Spleen (tissue), 13 donors: ENCODE measurements around the gene GRAP2. TPM values are rescaled to one million over a fixed set of nuclear protein-coding genes. Genes with fewer than 3 reads are reported as not detected.

Source experiments
- DNase-seq: peaks from one replicate; pipeline ENCODE4 v3.0.0-alpha.2; 2020
- H3K27ac ChIP-seq, 8 donors: fragments of 200-600 bp; sonication (generic) in 7 of 8; 1 replicate in 4 of 8; 2 replicates in 4 of 8; pipeline versions ENCODE4 v1.5.0 to v1.8.0; 2016 to 2021; ENCODE audit warnings: inconsistent platforms in 4 of 8, mild to moderate bottlenecking in 4 of 8, moderate library complexity in 1 of 8
- H3K27me3 ChIP-seq, 7 donors: fragments of 200-600 bp; sonication (generic) in 6 of 7; replicated peaks in 1 of 7; 1 replicate in 4 of 7; 2 replicates in 3 of 7; pipeline versions ENCODE4 v1.5.0 to v1.8.0; 2016 to 2021; ENCODE audit warnings: inconsistent platforms in 3 of 7, mild to moderate bottlenecking in 1 of 7
- H3K36me3 ChIP-seq, 6 donors: fragments of 200-600 bp; sonication (generic) in 5 of 6; 1 replicate in 4 of 6; 2 replicates in 2 of 6; pipeline versions ENCODE4 v1.5.0 to v1.8.0; 2016 to 2021; ENCODE audit warnings: inconsistent platforms in 2 of 6
- H3K4me1 ChIP-seq, 6 donors: fragments of 200-600 bp; sonication (generic) in 5 of 6; 1 replicate in 3 of 6; 2 replicates in 3 of 6; pipeline versions ENCODE4 v1.5.0 to v1.8.0; 2016 to 2021; ENCODE audit warnings: inconsistent platforms in 3 of 6
- H3K4me3 ChIP-seq, 8 donors: fragments of 200-600 bp; sonication (generic) in 7 of 8; 1 replicate in 4 of 8; 2 replicates in 4 of 8; pipeline versions ENCODE4 v1.5.0 to v1.8.0; 2016 to 2021; ENCODE audit warnings: inconsistent platforms in 4 of 8, mild to moderate bottlenecking in 4 of 8, moderate library complexity in 2 of 8
- H3K9me3 ChIP-seq, 8 donors: fragments of 200-600 bp; sonication (generic) in 7 of 8; 1 replicate in 4 of 8; 2 replicates in 4 of 8; pipeline versions ENCODE4 v1.5.0 to v1.8.0; 2016 to 2021; ENCODE audit warnings: inconsistent platforms in 4 of 8
- POLR2A ChIP-seq, 3 donors: fragments of 450-650 bp; IDR thresholded peaks; one replicate each; pipeline ENCODE4 v1.5.1; 2017; ENCODE audit warnings: antibody characterized with exemption in 3 of 3, mild to moderate bottlenecking in 1 of 3
- POLR2AphosphoS5 ChIP-seq, 3 donors: sonication (generic); formaldehyde crosslinking; IDR thresholded peaks; one replicate each; pipeline ENCODE4 v1.5.1; 2017; ENCODE audit warnings: antibody characterized with exemption in 3 of 3
- WGBS, 5 donors: extraction: QIAGEN DNeasy Blood & Tissue Kit in 3 of 5; methylation state at CpG; one replicate each; pipeline versions ENCODE4 v1.1.5 to v1.1.7; 2013 to 2018; 5-methylcytosine and 5-hydroxymethylcytosine counted together
- intact Hi-C: fragments of 100-400 bp; cut with DNase I; formaldehyde crosslinking; loops from one replicate; pipeline ENCODE4 v1.15.0; 2023; ENCODE audit warnings: low total_unique reads
- long read RNA-seq, 2 donors: transcript quantifications; one replicate each; lab custom pipeline, GENCODE V29; 2026
- polyA plus RNA-seq, 3 donors: library from polyadenylated mRNA; stranded (reverse); fragments of 200-250 nt; gene quantifications; one replicate each; pipeline ENCODE4 v1.2.1, GENCODE V29; 2013
- total RNA-seq, 7 donors: library from RNA; depleted of rRNA in 3 of 7; stranded (reverse); fragments of >200 nt in 3 of 7; fragmentation: NEBNext Ultra II Directional in 4 of 7; extraction: Animal tissue kit (Norgen Biotek cat#: 25700) in 4 of 7; gene quantifications; one replicate each; pipeline versions ENCODE4 v1.1.0 to v1.2.1, GENCODE V29; 2016 to 2021
- TF ChIP-seq, protein P1 (sequence below), 11 experiments: fragments of 200-600 bp in 7 of 11; fragments of 450-650 bp in 4 of 11; sonication (generic) in 4 of 11; IDR thresholded peaks in 8 of 11; conservative IDR thresholded peaks in 3 of 11; 1 replicate in 7 of 11; 2 replicates in 4 of 11; pipeline versions ENCODE4 v1.4.0 to v1.8.0; 2016 to 2021; ENCODE audit warnings: antibody characterized with exemption in 11 of 11, inconsistent platforms in 4 of 11, mild to moderate bottlenecking in 1 of 11
- donor health status: healthy with polysubstance abuse.
- donor health status: DM: no; HTN: no; CAD: no; lungs with moderate emphysema.
- donor health status: DM: no; HTN: no; CAD: no.
- donor health status: Bipolar disorder and iron deficiency.
- donor health status: healthy.
- donor health status: DM: no; HTN: no; CAD: no.
- donor health status: DM: yes; HTN: yes; CAD: no.

The GRAP2 gene
- total RNA-seq, result 10 to 100 TPM; 24.3 to 40.3 (median 33.2) TPM
- polyA plus RNA-seq, result 1 to 10 TPM; 3.1 to 8.7 (median 7.6) TPM
- long read RNA-seq, donor 1, partial matches to known transcripts, result 7 of 9 reads
- long read RNA-seq, donor 1, other reads (novel, unspliced or antisense), result 0 of 9 reads
- long read RNA-seq, donor 2, partial matches to known transcripts, result 0 of 3 reads
- long read RNA-seq, donor 2, other reads (novel, unspliced or antisense), result 0 of 3 reads

DNA sequence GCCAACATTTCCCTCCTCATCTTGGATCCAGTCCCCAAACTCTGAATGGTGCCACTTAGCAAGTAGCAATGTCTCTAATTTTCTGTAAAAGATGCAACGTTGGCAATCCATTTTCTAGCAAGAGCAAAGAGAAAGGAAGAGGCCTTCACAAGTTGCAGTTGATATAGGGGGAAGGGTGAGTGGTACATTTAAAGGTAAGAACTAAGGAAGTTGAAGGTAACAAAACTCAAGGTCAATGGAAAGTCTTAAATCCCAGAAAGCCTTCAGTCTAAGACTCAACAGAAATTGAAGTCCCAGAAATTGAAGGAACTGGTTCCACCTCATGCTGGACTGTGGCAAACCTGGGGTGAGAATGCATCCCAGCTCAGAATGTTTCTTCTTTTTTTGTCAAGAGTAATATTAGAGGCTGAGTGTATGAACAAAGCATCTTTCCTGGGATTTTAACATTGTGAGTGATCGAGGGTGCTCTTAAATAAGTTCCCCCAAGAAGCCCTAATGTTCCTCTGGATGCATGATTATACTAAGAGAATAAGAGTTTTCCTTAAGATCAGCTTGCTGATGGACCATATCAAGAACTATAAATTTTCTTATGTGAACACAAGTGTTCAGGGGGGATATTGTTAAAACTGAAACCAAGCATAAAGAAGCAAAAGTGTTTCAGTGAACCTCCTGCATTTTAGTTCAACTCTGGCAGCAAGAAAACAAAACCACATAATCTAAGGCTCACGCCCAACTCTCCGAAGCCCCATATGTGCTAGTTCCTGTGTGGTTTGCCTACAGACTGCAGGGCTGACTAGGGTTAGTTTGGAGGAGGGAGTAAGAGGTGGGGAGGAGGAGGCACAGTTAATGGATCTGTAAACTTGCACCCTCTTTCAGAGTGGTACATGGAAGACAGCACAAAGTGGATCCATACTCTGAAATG lies at the start of gene GRAP2:
TSS of gene GRAP2 (plus strand) at position 779 of the 922 bp plus-strand sequence. CDS start 46,023 bp downstream, outside the sequence.
- peaks cover 25 to 58% (median 34%) of the 10 kb centered on the region in 6 donors for H3K4me1 ChIP-seq
- 25 to 47% (median 26%) methylated on average over 4 of the region's 4 CpGs for WGBS, 5 donors
- intact Hi-C loops, result no loop called here
- H3K9me3 ChIP-seq, result no peaks in the 10 kb centered on the region
- H3K4me3 ChIP-seq, result peak within 1 kb of the TSS; percentile 26 to 63 (median 37)
- H3K27me3 ChIP-seq, result no peaks in the 10 kb centered on the region
- TF ChIP-seq POLR2AphosphoS5 (IDR thresholded peaks at IDR 0.05) (peak in 1 of 3 donors; percentile 93), POLR2A (IDR thresholded peaks at IDR 0.05) (peak in 1 of 3 donors; percentile 47)
- TF ChIP-seq, protein P1, sequence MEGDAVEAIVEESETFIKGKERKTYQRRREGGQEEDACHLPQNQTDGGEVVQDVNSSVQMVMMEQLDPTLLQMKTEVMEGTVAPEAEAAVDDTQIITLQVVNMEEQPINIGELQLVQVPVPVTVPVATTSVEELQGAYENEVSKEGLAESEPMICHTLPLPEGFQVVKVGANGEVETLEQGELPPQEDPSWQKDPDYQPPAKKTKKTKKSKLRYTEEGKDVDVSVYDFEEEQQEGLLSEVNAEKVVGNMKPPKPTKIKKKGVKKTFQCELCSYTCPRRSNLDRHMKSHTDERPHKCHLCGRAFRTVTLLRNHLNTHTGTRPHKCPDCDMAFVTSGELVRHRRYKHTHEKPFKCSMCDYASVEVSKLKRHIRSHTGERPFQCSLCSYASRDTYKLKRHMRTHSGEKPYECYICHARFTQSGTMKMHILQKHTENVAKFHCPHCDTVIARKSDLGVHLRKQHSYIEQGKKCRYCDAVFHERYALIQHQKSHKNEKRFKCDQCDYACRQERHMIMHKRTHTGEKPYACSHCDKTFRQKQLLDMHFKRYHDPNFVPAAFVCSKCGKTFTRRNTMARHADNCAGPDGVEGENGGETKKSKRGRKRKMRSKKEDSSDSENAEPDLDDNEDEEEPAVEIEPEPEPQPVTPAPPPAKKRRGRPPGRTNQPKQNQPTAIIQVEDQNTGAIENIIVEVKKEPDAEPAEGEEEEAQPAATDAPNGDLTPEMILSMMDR (IDR thresholded peaks at IDR 0.05 in 8 of 11, conservative IDR thresholded peaks at IDR 0.05 in 3 of 11), result peak in 1 of 11 experiments; percentile 5
- peak within 1 kb of the TSS; percentile 58 to 84 (median 78) for H3K27ac ChIP-seq
- DNase-seq, result no peak
- no peaks in the 10 kb centered on the region for H3K36me3 ChIP-seq

GRCh38 chr22:39851606-39852315 lies 49.1 kb upstream of the GRAP2 start:
- Histone ChIP-seq H3K27ac (peak overlapping the region in 5 of 8 donors; percentile 15 to 64 (median 53)), H3K4me3 (no peak overlapping the region), H3K36me3 (no peaks in the 10 kb centered on the region), H3K4me1 (peaks cover 0 to 23% (median 6%) of the 10 kb centered on the region in 6 donors), H3K27me3 (no peaks in the 10 kb centered on the region), H3K9me3 (no peaks in the 10 kb centered on the region)
- intact Hi-C loops, result no loop called here
- no peak for DNase-seq
- TF ChIP-seq, protein P1 (IDR thresholded peaks at IDR 0.05 in 8 of 11, conservative IDR thresholded peaks at IDR 0.05 in 3 of 11), result no peak
- no peak for TF ChIP-seq POLR2A (IDR thresholded peaks at IDR 0.05)
- no peak for TF ChIP-seq POLR2AphosphoS5 (IDR thresholded peaks at IDR 0.05)
- WGBS, 5 donors, result 55 to 89% (median 69%) methylated on average over 4 of the region's 4 CpGs

- H3K36me3 ChIP-seq, result no peaks in the 10 kb centered on the region
- peak overlapping the region in 4 of 8 donors; percentile 15 to 64 (median 54) for H3K27ac ChIP-seq
- H3K9me3 ChIP-seq, result no peaks in the 10 kb centered on the region
- no peak for TF ChIP-seq POLR2A (IDR thresholded peaks at IDR 0.05)
- TF ChIP-seq, protein P1 (IDR thresholded peaks at IDR 0.05 in 8 of 11, conservative IDR thresholded peaks at IDR 0.05 in 3 of 11), result no peak
- no peak for TF ChIP-seq POLR2AphosphoS5 (IDR thresholded peaks at IDR 0.05)
- no peak overlapping the region for H3K4me3 ChIP-seq
- no peak for DNase-seq
- WGBS, 5 donors, result 53 to 69% (median 68%) methylated on average over 2 of the region's 2 CpGs
- no peaks in the 10 kb centered on the region for H3K27me3 ChIP-seq
- intact Hi-C loops, result no loop called here
- H3K4me1 ChIP-seq, result peaks cover 0 to 23% (median 6%) of the 10 kb centered on the region in 6 donors
Observed at GRCh38 chr22:39852799-39853198, 48.1 kb upstream of the GRAP2 start.
